Activated CD8-positive, alpha-beta memory T cell treated with anti-CD3 and anti-CD28 coated beads, Interleukin-2, amount 50 U/mL, for 4 hours (primary cell): ENCODE data around the gene TNFSF10.
"Not testable (repeated sequence)": the region's sequence is repeated elsewhere in the genome, so short reads cannot be mapped to it uniquely, and the experiment has no call there.

Experiments used
- DNase-seq: peaks from one replicate; pipeline ENCODE4 v3.0.0-alpha.2; 2020

TNFSF10 gene

DNA sequence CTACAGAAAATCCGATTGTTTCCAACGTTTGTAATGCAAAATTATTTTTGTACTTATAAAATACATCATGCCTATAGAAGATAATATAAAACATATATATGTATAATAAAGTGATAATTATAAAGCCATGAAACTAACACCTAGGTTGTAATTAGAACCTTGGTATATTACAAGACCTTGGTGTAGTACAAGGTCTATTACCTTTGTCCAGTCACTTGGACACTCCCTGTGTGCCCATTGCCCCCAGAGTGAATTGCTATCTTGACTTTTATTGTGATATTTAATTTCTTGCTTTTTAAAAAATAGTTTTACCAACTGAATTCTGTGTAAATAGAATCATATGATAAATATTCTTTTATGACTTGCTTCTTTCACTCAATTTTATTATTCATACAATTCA lies 20.7 kb upstream of the TNFSF10 start:
- DNase-seq, result no peak

DNA sequence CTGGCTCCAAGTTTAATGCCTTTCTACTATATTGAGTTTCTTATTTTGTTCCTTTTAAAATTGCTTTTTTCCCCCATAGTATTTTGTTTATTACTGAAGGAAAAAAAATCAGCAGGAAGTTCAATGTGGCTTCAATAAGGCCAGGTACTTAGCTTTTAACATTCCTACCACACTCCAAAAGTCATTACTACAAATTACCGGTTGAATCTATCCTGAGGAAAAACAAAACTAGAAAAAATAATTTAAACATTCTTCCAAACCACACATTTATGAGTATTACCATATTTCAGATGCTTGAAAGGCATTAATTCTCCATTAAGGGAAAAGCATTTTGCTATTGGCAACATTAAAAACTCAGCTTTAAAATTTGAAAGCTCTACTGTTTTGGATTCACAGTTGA lies 20.2 kb upstream of the TNFSF10 start:
- DNase-seq, result no peak

DNA sequence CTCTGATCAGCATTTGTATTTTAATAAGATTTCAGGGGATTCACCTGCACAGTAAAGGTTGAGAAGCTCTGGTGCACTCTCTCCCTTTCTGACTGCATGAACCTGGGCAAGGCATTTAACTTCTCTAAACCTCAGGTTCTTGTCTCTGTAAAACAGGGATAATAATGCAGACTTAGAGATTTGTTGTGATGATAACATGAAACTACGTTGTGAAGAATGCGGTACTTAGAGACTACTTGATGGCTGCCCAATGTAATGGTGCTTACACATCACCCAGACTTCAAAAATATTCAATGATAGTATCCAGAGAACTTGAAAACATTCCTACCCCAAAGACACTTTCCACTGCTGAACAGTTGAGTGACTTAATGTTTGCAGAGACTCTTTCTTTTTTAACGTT lies 19.8 kb upstream of the TNFSF10 start:
- DNase-seq, result no peak

DNA sequence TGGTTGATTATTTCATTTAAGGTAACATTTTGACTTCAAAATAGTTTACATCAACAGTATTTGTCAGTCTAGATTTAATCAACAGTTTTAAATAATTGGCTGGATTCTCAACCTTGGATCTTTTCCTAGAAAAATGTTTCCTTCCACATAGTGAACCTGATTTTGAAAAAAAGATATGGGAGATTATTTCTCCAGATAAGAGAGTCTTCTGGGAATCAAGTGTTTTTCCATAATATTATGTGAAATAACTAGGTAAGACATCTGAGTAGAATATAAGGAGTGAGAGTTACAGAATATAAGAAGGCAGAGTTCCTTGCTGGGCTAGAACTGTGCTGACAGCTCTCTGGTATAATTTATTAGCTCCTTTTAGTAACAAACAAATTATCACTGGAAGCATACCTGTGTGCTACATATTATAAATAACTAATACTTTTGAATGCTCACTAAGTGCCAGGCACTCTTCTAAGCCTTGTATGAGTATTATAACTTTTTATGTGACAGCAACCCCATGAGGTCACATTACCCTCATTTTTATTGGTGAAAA lies 18.8 kb upstream of the TNFSF10 start:
- DNase-seq, result no peak

DNA sequence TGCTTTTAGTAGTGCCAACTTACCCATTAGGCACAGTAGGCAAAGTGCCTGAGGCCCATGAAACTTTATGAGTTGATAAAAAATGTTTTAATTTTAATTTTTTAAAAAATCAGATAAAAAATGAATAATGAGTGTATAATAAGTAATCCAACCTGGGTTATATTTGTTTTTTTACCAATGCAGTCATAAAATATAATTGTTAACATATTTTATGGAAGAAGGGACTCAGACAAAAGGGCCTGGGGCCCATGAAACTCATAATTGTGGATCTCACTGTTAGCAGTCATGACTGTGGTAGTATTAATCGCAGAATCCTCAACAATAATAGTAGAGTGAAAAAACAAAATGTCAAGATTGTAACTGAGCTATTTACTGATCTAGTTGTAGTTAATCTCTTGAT lies 16.8 kb upstream of the TNFSF10 start:
- DNase-seq, result no peak

DNA sequence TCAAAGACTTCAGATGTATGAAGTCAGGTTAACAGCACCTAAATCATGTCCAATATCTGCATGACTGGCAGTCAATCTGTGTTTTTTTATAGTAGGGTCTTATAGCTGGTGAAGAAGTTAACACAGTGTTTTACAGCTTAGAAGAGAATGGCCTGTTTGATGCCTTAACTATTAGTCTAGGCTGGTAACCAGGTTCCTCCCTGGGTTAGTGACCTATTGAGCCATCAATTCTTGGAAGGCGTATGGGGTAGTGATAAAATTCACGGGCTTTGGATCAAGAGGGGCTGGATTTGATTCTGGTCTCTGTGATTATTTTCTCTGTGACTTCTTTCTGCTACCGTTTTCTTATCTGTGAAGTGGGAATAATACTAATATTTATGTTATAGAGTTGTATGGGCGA lies 16.0 kb upstream of the TNFSF10 start:
- DNase-seq, result no peak

DNA sequence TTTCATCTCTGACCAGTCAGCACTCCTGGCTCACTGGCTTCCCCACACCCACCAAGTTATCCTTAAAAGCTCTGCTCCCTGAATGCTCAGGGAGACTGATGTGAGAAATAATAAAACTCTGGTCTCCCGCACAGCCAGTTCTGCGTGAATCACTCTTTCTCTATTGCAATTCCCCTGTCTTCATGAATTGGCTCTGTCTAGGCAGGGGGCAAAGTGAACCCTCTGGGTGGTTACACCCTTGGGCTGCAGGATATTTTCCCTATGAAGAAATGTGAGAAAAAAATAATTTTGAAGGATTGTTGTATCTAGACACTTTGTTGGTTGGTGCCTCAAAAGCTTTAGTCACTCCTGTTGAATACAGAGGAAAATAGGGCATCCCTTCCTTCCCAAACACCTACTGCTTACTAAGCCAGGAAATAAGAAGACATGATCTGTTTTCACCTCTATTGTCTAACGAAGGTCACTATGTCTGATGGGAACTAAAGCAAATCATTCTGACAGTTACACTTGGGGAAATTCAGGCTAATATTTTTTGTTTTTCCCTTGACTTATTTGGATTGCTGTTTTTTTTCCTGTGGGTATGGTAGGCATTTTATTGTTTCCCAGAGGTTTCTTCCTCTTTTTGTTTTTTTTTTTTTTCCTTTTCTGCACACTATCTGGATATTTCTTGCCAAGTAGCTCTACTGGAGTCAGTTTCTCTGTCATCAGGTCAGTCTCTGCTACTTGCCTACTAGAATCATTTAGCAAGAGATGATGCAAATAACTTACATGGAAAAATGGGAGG lies 15.3 kb upstream of the TNFSF10 start:
- DNase-seq, result no peak

DNA sequence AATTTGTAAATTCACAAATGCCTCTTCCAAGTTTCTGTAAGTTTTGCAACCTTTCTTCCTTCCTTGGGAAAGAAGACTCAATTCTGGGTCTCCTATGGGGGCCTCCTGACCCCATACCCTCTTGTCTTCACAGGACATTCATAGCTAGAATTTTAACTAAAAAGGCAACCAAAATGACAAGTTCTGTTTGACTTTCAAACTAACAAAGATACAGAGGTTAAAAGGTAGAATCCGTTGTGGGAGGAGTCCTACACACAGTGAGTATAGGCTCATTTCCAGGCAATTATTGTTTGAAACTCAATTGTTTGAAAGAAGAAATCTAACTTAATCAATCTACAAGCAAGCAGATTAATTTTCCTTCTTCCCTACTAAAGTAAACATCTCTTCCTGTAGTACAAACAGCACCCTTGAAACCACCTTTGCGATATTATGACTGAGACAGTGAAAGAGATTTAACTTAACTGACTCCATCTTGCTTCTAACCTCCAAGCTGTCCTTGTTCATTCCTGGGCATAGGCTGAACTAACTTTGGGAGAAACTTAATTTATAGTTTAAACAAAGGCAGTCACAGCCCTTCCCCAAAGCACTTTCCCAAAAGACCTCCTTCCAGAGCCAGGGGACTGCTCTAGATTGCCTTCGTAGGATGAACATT lies 14.4 kb upstream of the TNFSF10 start:
- no peak for DNase-seq

DNA sequence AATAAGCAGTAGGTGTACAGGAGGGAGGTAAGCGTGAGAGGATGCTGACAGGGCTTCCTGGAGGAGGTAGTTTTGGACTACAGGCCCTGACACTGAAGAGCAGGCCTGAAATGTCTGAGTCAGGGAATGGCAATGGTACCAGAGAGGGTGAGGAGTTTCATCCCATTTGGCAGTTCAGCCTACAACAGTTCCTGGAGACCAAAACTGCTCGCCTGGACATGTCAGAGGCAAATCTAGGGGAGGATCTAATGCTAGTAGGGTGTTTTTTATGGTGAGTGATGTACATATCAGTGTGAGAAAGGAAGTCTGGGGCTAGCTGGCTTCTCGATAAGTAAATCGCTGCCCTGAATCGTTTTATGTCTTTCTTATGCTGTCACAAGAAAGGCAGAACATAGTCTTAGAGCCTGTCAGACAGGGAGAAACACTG lies 13.8 kb upstream of the TNFSF10 start:
- DNase-seq, result no peak

DNA sequence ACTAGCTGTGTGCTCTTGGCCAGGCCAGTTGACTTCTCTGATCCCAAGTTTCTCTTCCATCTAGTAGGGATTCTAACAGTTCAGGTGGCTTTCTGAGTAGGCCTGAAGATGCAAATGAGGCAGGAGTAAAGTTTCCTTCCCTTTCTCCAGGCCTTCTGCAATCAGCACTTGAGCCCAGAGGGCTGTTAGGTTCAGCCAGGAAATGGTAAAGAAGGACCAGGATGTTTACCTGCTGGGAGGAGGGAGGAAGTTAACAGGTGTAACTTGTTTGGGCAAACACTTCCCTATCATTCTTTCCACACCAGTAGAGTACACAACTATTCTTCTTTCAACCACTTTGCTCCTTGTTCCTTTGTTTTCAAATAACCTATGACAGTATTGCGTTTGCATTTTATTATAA lies 13.3 kb upstream of the TNFSF10 start:
- DNase-seq, result no peak

DNA sequence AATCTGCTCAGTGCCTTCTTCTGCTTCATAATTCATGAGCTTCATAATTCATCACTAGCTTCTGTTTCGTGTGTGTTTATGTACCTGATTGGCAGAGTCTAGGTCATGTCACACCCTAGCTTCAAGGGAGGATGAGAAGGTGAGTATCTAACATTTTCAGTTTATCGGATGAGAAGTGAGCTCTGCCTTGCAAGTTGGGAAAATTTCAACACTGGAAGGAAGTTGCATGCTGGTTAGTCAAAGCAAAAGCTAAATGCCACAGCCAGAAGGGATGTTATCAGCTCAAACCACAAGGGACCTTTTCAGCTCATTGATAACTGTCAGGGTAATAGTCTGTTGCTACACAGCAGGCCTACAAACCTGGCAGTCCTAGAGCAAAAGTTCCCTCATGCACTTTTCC lies 7.3 kb upstream of the TNFSF10 start:
- no peak for DNase-seq

DNA sequence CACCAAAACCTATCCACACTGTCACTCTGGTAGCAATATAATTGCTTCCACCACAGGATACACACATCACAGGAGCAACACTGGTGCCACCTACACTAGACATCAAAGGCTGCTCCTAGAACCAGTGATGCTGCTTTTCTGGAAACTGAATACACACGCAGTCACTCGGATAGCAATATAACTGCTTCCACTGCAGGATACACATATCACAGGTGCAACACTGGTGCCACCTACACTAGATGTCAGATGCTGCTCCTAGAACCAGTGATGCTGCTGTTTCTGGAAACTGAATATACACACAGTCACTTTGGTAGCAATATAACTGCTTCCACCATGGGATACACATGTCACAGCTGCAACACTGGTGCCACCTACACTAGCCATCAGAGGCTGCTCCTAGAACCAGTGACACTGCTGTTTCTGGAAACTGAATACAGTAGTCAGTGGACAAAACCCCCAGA lies 6.9 kb upstream of the TNFSF10 start:
- DNase-seq, result no peak

DNA sequence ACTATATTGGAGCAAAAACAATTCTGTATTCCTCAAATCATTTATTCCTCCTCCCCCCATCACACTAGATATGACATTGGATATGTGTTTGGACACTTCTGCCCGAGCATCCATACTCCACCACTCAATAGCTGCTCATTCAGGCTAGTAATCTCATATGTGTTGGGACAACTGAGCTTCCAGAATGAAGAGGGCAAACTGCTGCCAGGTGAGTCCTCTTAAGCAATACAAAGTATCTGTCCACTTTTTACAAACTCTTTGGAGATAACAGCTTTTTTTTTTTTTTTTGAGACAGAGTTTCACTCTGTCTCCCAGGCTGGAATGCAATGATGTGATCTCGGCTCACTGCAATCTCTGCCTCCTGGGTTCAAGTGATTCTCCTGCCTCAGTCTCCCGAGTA lies 5.4 kb upstream of the TNFSF10 start:
- no peak for DNase-seq

DNA sequence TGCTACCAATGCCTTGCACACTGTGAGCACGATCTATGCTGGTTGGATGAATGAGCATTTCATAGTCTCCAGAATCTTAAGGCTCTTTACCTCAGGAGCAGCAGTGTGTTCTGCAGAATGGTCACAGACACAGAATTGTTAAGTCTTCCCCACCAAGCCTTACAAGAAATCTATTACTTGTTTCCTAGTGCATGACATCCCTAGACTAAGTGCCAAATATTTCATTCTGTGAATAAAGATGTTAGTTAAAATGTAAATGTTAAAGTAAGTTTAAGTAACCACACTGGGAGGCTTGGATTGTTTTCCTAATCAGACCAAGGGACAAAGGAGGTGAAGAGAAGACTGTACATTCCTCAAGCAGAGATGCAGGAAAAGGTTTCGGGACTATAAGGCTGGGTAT lies 4.1 kb upstream of the TNFSF10 start:
- DNase-seq, result no peak

DNA sequence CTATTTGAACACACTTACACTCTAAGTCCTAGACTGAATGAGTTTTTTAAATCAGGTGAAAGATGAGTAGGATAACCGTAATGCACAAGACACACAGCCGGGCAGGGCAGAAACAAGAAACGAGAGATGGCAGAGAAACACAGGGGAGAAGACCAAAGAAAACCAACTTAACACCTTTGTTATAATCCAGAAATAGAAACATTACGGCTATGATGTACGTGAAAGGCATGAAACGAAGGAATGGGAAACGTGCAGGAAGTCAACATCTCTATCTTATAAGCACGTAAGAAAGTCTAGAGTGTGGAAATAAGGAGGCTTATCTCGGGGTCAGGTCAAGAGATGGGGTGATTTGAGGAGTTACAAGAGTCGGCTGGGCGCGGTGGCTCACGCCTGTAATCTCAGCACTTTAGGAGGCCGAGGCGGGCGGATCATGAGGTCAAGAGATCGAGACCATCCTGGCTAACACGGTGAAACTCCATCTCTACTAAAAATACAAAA lies 1.9 kb upstream of the TNFSF10 start:
- DNase-seq, result no peak

DNA sequence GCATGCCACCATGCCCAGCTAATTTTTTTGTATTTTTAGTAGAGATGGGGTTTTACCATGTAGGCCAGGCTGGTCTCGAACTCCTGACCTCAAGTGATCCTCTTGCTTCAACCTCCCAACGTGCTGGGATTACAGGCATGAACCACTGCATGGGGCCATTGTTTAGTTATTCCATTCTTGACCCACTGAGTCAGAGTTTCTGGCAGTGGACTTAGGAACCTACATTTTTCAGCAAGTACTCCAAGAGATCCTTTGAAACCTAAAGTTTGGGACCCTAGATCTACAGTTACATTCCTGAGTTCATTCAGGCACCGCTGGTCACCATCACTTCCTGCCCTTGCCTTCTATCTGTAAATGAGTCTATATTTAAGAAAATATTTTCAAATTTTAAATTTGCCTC lies 1.4 kb upstream of the TNFSF10 start:
- DNase-seq, result no peak

DNA sequence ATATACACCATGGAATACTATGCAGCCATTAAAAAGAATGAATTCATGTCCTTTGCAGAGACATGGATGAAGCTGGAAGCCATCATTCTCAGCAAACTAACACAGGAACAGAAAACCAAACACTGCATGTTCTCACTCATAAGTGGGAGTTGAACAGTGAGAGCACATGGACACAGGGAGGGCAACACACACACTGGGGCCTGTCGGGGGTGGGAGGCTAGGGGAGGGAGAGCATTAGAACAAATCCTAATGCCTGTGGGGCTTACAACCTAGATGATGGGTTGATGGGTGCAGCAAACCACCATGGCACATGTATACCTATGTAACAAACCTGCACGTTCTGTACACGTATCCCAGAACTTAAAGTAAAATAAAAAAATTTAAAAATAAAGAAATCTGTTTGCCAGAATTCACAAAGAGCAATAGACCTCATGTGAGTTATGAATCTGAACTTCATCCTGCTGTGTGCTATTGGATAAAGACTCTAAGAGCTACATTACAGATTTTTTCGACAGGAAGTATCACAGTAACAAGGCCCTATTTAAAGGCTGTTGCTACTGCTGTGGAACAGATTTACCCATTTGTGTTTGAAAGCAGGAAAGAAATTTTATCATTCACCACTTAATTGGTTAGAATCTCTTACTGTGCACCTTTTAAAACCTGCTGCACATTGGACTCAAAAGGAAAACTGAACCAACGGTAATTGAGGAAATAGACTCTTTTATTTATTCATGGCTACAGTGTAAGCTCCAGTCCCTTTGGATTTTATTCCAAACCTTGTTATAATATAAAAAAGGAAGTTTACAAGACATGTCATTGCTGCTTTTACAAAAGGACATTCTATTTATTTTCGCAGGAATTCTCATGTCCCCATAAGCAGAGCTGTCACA lies 1.1 kb downstream of the TNFSF10 start:
- not testable (repeated sequence) for DNase-seq

DNA sequence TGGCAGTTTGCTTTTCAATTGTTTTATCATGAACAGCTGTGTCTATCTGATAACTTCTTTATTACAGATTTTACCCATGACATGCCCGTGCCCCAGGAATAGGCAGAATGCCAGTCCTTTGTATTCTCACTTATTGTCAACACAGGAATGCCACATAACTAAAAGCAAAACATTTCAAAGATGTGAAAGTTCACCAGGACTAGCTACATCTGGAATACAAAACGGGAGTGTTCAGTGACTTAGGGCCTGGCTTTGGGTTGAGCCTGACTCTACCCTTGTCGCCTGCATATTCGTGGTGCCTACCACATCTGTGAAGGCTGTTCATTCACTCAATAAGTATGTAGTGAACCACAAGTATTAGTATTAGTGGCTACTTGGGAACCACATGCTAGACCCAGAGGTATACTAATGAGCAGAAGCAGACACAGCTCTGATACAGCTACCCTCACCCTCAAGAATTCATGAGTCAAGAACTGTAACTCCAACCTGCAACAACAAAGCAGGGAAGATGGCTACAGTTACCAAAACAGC lies 2.9 kb downstream of the TNFSF10 start:
- no peak for DNase-seq

DNA sequence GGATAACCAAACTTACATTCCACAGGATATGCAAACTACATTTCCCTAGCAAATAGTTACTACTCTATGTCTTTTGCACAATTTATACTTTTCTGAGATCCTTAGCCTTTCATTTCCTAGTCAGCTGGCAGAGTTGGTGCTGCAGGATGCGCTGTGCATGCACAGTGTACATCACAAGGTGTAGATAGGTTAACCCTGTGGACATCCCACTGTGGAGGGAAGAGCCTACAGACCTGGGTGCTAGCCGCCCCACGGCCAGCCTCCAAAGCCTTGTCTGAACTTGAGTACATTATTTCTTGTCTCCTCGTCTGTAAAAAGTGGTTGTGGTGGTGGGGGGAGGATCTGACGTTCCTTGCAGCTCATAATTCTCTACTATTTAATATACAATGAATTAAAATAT lies 3.5 kb downstream of the TNFSF10 start:
- DNase-seq, result no peak

DNA sequence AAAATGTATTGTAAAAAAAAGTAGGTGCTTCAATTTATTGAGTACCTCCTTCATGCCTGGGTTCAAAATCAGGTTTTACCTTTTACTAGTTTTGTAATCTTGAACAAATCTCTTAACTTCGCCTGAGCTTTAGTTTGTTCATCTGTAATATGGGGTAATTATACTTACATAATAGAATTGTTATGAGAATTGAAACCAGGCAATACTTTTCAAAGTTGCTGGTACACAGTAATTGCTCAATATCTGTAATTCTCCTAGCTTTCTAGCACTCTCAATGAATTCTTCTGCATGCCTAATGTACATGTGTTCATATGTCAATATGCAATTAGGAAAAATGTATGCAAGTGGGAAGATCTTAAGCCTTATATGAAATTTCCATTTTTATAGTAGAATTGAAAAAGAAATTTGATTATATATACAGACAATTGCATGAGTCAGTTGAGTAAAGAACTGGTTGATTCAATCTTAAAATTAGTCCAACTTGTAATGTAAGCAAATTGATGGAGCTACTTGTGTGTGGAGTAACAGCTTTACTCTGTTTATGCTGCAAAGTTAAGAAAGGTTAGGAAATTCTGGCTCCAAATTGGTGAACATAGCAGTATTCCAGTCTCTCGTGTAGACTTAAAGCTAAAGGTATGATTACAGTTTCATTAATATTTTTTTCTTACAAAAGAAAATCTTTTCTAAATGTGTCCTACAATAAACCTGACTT lies 4.1 kb downstream of the TNFSF10 start:
- no peak for DNase-seq

DNA sequence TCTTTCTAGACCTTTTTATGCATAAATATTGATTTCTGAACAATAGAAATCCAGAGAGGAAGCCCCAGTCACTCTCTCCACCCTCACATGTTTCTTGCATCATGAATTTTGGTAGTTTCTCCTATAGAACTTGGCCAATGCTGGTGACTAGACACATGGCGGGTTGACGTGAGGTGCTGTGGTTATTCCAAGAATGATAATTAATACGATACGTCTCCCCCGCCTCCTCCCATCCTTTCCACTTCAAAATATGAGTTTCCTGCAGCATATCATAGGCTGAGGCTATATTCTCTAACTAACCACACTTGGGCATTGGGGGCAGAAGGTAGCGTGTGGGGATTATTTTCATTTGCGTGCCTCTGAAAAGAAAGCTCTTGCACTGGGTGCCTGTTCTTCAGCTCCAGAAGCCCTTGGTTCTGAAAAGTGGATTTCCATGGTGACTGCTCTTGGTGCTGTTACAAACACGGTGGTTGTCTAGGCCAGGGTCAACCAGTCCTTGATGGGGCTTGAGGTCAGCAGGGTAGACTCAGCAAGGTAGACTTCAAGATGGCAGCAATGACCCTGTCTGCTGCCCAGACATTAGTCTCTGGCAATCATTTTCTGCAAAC lies 5.3 kb downstream of the TNFSF10 start:
- no peak for DNase-seq
